Neural progenitor cell (in vitro differentiated cells): ENCODE data around the gene CBFA2T3. TPM values are rescaled to one million over a fixed set of nuclear protein-coding genes. Genes with fewer than 3 reads are reported as not detected.

Source experiments
- DNase-seq: peaks from one replicate; pipeline ENCODE4 v3.0.0-alpha.2; 2016; ENCODE audit warnings: low spot score
- H2AFZ ChIP-seq: fragments of 200-600 bp; sonication (generic); replicated peaks from 2 replicates; pipeline ENCODE4 v1.6.1; 2016; ENCODE audit warnings: antibody characterized with exemption
- H3F3A ChIP-seq: fragments of 200-600 bp; sonication (generic); 2 replicates; pipeline ENCODE4 v1.6.1; 2016; ENCODE audit warnings: antibody characterized with exemption, low read depth
- H3K27ac ChIP-seq: fragments of 200-600 bp; sonication (generic); 2 replicates; pipeline ENCODE4 v1.5.1; 2016; ENCODE audit warnings: mild to moderate bottlenecking
- H3K27me3 ChIP-seq: fragments of 200-600 bp; sonication (generic); 2 replicates; pipeline ENCODE4 v1.6.1; 2016; ENCODE audit warnings: mild to moderate bottlenecking, moderate library complexity
- H3K36me3 ChIP-seq: fragments of 200-600 bp; sonication (generic); 2 replicates; pipeline ENCODE4 v1.5.1; 2016
- H3K4me1 ChIP-seq: fragments of 200-600 bp; sonication (generic); 2 replicates; pipeline ENCODE4 v1.6.1; 2016; ENCODE audit warnings: mixed run types
- H3K4me2 ChIP-seq: fragments of 200-600 bp; sonication (generic); 2 replicates; pipeline ENCODE4 v1.6.1; 2016
- H3K4me3 ChIP-seq: fragments of 200-600 bp; sonication (generic); 2 replicates; pipeline ENCODE4 v1.5.1; 2016
- H3K79me2 ChIP-seq: fragments of 200-600 bp; sonication (generic); 2 replicates; pipeline ENCODE4 v1.6.1; 2016; ENCODE audit warnings: low read depth
- H3K9ac ChIP-seq: fragments of 200-600 bp; sonication (generic); 2 replicates; pipeline ENCODE4 v1.6.1; 2016
- H3K9me3 ChIP-seq: fragments of 200-600 bp; sonication (generic); 2 replicates; pipeline ENCODE4 v1.5.1; 2016; ENCODE audit warnings: low read depth
- H4K20me1 ChIP-seq: fragments of 200-600 bp; sonication (generic); 2 replicates; pipeline ENCODE4 v1.6.1; 2016; ENCODE audit warnings: low read depth
- H3K27ac Mint-ChIP-seq: 3 replicates; pipeline ENCODE4 v1.8.0; 2021; ENCODE audit warnings: mixed read lengths
- H3K27me3 Mint-ChIP-seq: 2 replicates; pipeline ENCODE4 v1.8.0; 2022; ENCODE audit warnings: low read depth, mild to moderate bottlenecking, inconsistent platforms, moderate library complexity, mixed read lengths; ENCODE audit not compliant: insufficient read depth
- H3K36me3 Mint-ChIP-seq: 3 replicates; pipeline ENCODE4 v1.8.0; 2021; ENCODE audit warnings: mixed read lengths
- H3K4me1 Mint-ChIP-seq: 3 replicates; pipeline ENCODE4 v1.8.0; 2021; ENCODE audit warnings: mixed read lengths
- H3K4me3 Mint-ChIP-seq: 3 replicates; pipeline ENCODE4 v1.8.0; 2021; ENCODE audit warnings: mild to moderate bottlenecking, moderate library complexity, mixed read lengths
- H3K9me3 Mint-ChIP-seq: 3 replicates; pipeline ENCODE4 v1.8.0; 2020; ENCODE audit warnings: mixed read lengths
- CTCF ChIP-seq: fragments of 200-600 bp; sonication (generic); IDR thresholded peaks from 2 replicates; pipeline ENCODE4 v1.5.1; 2017; ENCODE audit warnings: antibody characterized with exemption, mild to moderate bottlenecking
- EZH2 ChIP-seq: fragments of 200-600 bp; sonication (generic); IDR thresholded peaks from 2 replicates; pipeline ENCODE4 v1.6.1; 2017; ENCODE audit warnings: antibody characterized with exemption, mild to moderate bottlenecking, moderate library complexity
- EZH2phosphoT487 ChIP-seq: fragments of 200-600 bp; sonication (generic); IDR thresholded peaks from 2 replicates; pipeline ENCODE4 v1.6.1; 2017; ENCODE audit warnings: antibody characterized with exemption
- total RNA-seq: library from RNA; depleted of rRNA; stranded (reverse); fragments of >200 nt; gene quantifications from 2 replicates; pipeline ENCODE4 v1.2.3, GENCODE V29; 2015; ENCODE audit warnings: low replicate concordance

Gene CBFA2T3
- total RNA-seq, 1 donor from 2014 or later, result 0.22 TPM

DNA sequence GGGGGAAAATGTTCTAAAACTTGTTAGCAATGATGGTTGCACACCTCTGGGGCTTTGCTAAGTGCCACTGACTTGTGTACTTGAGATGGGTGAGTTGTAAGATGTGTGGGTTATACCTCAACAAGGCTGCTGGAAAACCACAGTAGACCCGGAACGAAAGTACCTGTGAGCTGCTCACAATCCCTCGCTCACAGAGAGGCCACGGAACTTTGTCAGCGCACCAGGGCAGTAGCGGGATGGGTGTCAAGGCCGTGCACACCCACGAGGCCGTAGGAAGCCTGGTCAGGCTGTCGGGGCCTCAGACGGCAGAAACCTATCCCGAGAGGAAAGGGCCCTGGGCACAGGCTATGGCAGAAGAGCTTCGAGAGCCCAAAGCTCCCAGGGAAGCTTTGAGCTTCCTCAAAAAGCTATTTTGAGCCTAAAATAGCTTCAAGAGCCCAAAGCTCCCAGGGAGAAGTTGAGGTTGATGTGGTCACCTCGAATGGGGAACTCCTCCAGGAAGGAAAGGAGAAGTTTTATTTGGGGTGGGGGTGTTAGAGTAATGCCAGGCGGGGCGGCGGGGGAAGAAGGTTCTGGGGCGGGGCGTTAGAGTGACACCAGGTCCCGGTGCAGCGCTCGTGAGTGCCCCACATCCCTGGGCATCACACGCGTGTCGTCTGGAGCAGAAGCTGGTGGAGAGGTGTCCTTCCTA is 19.0 kb downstream of the CBFA2T3 start:
- DNase-seq, result no peak
- Histone ChIP-seq H3K4me1 (peaks cover 2% of the 10 kb centered on the region), H3F3A (no peaks in the 10 kb centered on the region), H3K9me3 (no peaks in the 10 kb centered on the region), H2AFZ (no peak overlapping the region), H3K79me2 (no peaks in the 10 kb centered on the region), H3K27ac (no peak overlapping the region), H4K20me1 (no peaks in the 10 kb centered on the region), H3K9ac (no peak overlapping the region), H3K27me3 (no peaks in the 10 kb centered on the region), H3K36me3 (no peaks in the 10 kb centered on the region), H3K4me3 (no peak overlapping the region), H3K4me2 (no peak overlapping the region)
- H3K27me3 Mint-ChIP-seq, result peaks cover 15% of the 10 kb centered on the region
- H3K9me3 Mint-ChIP-seq, result peaks cover 14% of the 10 kb centered on the region
- peaks cover 13% of the 10 kb centered on the region for H3K4me1 Mint-ChIP-seq
- no peaks in the 10 kb centered on the region for H3K36me3 Mint-ChIP-seq
- H3K4me3 Mint-ChIP-seq, result no peak overlapping the region
- peak overlapping the region; percentile 16 for H3K27ac Mint-ChIP-seq
- TF ChIP-seq EZH2, result no peak

- H3K4me1 ChIP-seq, result peaks cover 2% of the 10 kb centered on the region
- H3K4me3 ChIP-seq, result no peak overlapping the region
- no peaks in the 10 kb centered on the region for H4K20me1 ChIP-seq
- H3K36me3 ChIP-seq, result no peaks in the 10 kb centered on the region
- TF ChIP-seq EZH2phosphoT487, result no peak
- TF ChIP-seq EZH2, result no peak
- TF ChIP-seq CTCF, result no peak
- no peak overlapping the region for H3K27ac ChIP-seq
- no peaks in the 10 kb centered on the region for H3K9me3 ChIP-seq
- Mint-ChIP-seq H3K27ac (no peak overlapping the region), H3K9me3 (peaks cover 13% of the 10 kb centered on the region), H3K4me1 (peaks cover 18% of the 10 kb centered on the region), H3K4me3 (no peak overlapping the region), H3K36me3 (no peaks in the 10 kb centered on the region), H3K27me3 (peaks cover 17% of the 10 kb centered on the region)
- no peaks in the 10 kb centered on the region for H3K27me3 ChIP-seq
- no peak overlapping the region for H3K4me2 ChIP-seq
- no peak overlapping the region for H3K9ac ChIP-seq
- H2AFZ ChIP-seq, result no peak overlapping the region
- H3F3A ChIP-seq, result no peaks in the 10 kb centered on the region
- no peak for DNase-seq
- H3K79me2 ChIP-seq, result no peaks in the 10 kb centered on the region
Observed at GRCh38 chr16:88957433-88957767, 19.6 kb downstream of the CBFA2T3 start.

DNA sequence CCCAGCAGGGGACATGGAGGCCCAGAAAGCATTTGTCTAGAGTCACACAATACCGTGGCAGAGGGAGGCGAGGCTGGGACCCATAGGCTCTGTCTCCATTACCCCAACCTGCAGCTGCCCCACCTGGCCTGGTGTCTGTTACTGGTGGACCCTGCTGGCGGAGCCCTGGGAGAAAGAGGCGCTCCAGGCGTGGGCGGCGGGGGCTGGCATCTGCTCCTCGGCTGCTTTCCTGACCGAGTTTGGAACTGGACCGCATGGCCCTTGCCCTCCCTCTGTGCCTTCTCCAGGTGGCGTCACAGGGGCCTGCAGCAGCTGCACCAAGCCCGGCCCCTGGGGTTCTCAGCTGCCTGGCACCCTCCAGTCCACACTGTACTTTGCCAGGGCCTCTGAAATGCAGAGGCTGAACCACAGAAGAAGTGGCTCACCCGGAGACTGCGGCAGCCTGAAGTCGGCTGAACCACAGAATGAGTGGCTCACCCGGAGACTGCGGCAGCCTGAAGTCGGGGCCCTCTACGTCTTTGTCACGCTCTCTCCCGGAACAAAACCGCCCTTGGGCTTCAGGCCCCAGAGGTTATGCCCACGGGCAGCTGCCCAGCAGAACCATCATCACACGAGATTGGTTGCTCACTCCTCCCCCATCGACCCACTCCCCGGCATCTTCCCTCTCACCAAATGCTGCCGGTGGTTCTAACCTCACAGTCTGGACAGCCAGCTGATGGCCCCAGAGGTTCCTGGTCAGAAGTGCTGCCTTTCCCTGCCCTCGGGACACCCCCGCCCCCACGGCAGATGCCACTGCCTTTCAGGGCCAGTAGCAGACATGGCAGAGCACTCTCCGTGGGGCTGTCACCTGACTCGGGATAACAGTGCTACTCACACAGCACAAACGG is 20.2 kb downstream of the CBFA2T3 start:
- no peak for DNase-seq
- Mint-ChIP-seq H3K27ac (no peak overlapping the region), H3K4me1 (peaks cover 16% of the 10 kb centered on the region), H3K9me3 (peaks cover 7% of the 10 kb centered on the region), H3K27me3 (peaks cover 17% of the 10 kb centered on the region), H3K4me3 (no peak overlapping the region), H3K36me3 (no peaks in the 10 kb centered on the region)
- Histone ChIP-seq H3F3A (no peaks in the 10 kb centered on the region), H2AFZ (no peak overlapping the region), H3K36me3 (no peaks in the 10 kb centered on the region), H4K20me1 (no peaks in the 10 kb centered on the region), H3K79me2 (no peaks in the 10 kb centered on the region), H3K9me3 (no peaks in the 10 kb centered on the region), H3K4me1 (peaks cover 2% of the 10 kb centered on the region), H3K9ac (no peak overlapping the region), H3K4me3 (no peak overlapping the region), H3K27ac (no peak overlapping the region), H3K27me3 (no peaks in the 10 kb centered on the region), H3K4me2 (no peak overlapping the region)
- no peak for TF ChIP-seq EZH2
- no peak for TF ChIP-seq CTCF
- no peak for TF ChIP-seq EZH2phosphoT487

DNA sequence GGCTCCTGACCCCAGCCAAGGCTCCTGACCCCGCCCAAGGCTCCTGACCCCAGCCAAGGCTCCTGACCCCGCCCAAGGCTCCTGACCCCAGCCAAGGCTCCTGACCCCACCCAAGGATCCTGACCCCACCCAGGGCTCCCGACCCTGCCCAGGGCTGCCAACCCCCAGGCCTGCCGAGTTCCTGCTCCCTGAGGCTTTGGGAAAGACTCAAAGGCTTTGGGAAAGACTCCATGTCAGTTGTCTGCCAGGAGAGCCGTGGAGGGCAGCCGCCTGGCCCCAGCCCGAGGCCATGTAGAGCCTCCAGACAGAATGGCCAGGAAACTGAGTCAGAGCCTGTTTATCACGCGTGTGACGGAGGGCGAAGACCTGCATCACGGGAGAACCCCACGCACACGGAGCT is 21.1 kb downstream of the CBFA2T3 start:
- Mint-ChIP-seq H3K4me1 (peaks cover 18% of the 10 kb centered on the region), H3K27me3 (peaks cover 17% of the 10 kb centered on the region)
- no peaks in the 10 kb centered on the region for H3K36me3 ChIP-seq

More for the DNA sequence above, 21.1 kb downstream of the CBFA2T3 start:
- Histone ChIP-seq H3K4me2 (no peak overlapping the region), H3K9ac (no peak overlapping the region), H3K79me2 (no peaks in the 10 kb centered on the region), H2AFZ (no peak overlapping the region), H3K4me1 (peaks cover 2% of the 10 kb centered on the region), H4K20me1 (no peaks in the 10 kb centered on the region), H3K9me3 (no peaks in the 10 kb centered on the region), H3F3A (no peaks in the 10 kb centered on the region), H3K27me3 (no peaks in the 10 kb centered on the region), H3K27ac (no peak overlapping the region), H3K4me3 (no peak overlapping the region)
- no peak overlapping the region for H3K4me3 Mint-ChIP-seq
- no peak for TF ChIP-seq EZH2
- TF ChIP-seq EZH2phosphoT487, result no peak
- no peak for TF ChIP-seq CTCF
- no peak for DNase-seq
- H3K9me3 Mint-ChIP-seq, result peaks cover 7% of the 10 kb centered on the region
- no peaks in the 10 kb centered on the region for H3K36me3 Mint-ChIP-seq
- H3K27ac Mint-ChIP-seq, result no peak overlapping the region
